Measurements from ENCODE around the gene TSPAN17.

The TSPAN17 gene

GRCh38 chr5:176654856-176655255 is 7.6 kb downstream of the TSPAN17 start:
- no peak for ATAC-seq
- TF ChIP-seq, protein P1, sequence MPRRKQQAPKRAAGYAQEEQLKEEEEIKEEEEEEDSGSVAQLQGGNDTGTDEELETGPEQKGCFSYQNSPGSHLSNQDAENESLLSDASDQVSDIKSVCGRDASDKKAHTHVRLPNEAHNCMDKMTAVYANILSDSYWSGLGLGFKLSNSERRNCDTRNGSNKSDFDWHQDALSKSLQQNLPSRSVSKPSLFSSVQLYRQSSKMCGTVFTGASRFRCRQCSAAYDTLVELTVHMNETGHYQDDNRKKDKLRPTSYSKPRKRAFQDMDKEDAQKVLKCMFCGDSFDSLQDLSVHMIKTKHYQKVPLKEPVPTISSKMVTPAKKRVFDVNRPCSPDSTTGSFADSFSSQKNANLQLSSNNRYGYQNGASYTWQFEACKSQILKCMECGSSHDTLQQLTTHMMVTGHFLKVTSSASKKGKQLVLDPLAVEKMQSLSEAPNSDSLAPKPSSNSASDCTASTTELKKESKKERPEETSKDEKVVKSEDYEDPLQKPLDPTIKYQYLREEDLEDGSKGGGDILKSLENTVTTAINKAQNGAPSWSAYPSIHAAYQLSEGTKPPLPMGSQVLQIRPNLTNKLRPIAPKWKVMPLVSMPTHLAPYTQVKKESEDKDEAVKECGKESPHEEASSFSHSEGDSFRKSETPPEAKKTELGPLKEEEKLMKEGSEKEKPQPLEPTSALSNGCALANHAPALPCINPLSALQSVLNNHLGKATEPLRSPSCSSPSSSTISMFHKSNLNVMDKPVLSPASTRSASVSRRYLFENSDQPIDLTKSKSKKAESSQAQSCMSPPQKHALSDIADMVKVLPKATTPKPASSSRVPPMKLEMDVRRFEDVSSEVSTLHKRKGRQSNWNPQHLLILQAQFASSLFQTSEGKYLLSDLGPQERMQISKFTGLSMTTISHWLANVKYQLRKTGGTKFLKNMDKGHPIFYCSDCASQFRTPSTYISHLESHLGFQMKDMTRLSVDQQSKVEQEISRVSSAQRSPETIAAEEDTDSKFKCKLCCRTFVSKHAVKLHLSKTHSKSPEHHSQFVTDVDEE (CRISPR knock-in tag; IDR thresholded peaks at IDR 0.05) = no peak
- TF ChIP-seq CSDC2 (CRISPR knock-in tag; IDR thresholded peaks at IDR 0.05) (no peak), GLIS3 (CRISPR knock-in tag; IDR thresholded peaks at IDR 0.05) (no peak), PPARA (CRISPR knock-in tag; IDR thresholded peaks at IDR 0.05; ENCODE audit: borderline replicate concordance) (no peak), ZC3H10 (CRISPR knock-in tag; IDR thresholded peaks at IDR 0.05) (no peak), ESRRG (CRISPR knock-in tag; IDR thresholded peaks at IDR 0.05) (no peak), SNAI2 (CRISPR knock-in tag; IDR thresholded peaks at IDR 0.05) (no peak), ISL1 (CRISPR knock-in tag; IDR thresholded peaks at IDR 0.05) (no peak), CREB5 (CRISPR knock-in tag; IDR thresholded peaks at IDR 0.05; ENCODE audit: low read depth) (no peak), ZNF70 (CRISPR knock-in tag; IDR thresholded peaks at IDR 0.05) (no peak), TOX (CRISPR knock-in tag; IDR thresholded peaks at IDR 0.05; ENCODE audit: borderline replicate concordance) (no peak), BACH2 (CRISPR knock-in tag; IDR thresholded peaks at IDR 0.05; ENCODE audit: borderline replicate concordance) (no peak), RARB (CRISPR knock-in tag; IDR thresholded peaks at IDR 0.05) (no peak), TCF4 (CRISPR knock-in tag; IDR thresholded peaks at IDR 0.05; ENCODE audit: borderline replicate concordance) (no peak), ZFP3 (CRISPR knock-in tag; IDR thresholded peaks at IDR 0.05) (no peak), ARNTL (CRISPR knock-in tag; IDR thresholded peaks at IDR 0.05; ENCODE audit: borderline replicate concordance, low read depth) (no peak), ZNF565 (CRISPR knock-in tag; conservative IDR thresholded peaks at IDR 0.05; ENCODE audit: low read depth) (no peak), ZFP30 (CRISPR knock-in tag; IDR thresholded peaks at IDR 0.05) (no peak)
- TF ChIP-seq, protein P2, sequence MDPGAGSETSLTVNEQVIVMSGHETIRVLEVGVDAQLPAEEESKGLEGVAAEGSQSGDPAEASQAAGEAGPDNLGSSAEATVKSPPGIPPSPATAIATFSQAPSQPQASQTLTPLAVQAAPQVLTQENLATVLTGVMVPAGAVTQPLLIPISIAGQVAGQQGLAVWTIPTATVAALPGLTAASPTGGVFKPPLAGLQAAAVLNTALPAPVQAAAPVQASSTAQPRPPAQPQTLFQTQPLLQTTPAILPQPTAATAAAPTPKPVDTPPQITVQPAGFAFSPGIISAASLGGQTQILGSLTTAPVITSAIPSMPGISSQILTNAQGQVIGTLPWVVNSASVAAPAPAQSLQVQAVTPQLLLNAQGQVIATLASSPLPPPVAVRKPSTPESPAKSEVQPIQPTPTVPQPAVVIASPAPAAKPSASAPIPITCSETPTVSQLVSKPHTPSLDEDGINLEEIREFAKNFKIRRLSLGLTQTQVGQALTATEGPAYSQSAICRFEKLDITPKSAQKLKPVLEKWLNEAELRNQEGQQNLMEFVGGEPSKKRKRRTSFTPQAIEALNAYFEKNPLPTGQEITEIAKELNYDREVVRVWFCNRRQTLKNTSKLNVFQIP (CRISPR knock-in tag; IDR thresholded peaks at IDR 0.05; ENCODE audit: borderline replicate concordance, low read depth) = no peak
- TF ChIP-seq, protein P3, sequence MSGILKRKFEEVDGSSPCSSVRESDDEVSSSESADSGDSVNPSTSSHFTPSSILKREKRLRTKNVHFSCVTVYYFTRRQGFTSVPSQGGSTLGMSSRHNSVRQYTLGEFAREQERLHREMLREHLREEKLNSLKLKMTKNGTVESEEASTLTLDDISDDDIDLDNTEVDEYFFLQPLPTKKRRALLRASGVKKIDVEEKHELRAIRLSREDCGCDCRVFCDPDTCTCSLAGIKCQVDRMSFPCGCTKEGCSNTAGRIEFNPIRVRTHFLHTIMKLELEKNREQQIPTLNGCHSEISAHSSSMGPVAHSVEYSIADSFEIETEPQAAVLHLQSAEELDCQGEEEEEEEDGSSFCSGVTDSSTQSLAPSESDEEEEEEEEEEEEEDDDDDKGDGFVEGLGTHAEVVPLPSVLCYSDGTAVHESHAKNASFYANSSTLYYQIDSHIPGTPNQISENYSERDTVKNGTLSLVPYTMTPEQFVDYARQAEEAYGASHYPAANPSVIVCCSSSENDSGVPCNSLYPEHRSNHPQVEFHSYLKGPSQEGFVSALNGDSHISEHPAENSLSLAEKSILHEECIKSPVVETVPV (CRISPR knock-in tag; IDR thresholded peaks at IDR 0.05) = no peak

GRCh38 chr5:176656467-176656990 is 9.2 kb downstream of the TSPAN17 start:
- TF ChIP-seq ISL1 (CRISPR knock-in tag; IDR thresholded peaks at IDR 0.05) (no peak), BACH2 (CRISPR knock-in tag; IDR thresholded peaks at IDR 0.05; ENCODE audit: borderline replicate concordance) (no peak), ZFP3 (CRISPR knock-in tag; IDR thresholded peaks at IDR 0.05) (no peak), PPARA (CRISPR knock-in tag; IDR thresholded peaks at IDR 0.05; ENCODE audit: borderline replicate concordance) (no peak), GLIS3 (CRISPR knock-in tag; IDR thresholded peaks at IDR 0.05) (no peak)
- ATAC-seq = no peak

DNA sequence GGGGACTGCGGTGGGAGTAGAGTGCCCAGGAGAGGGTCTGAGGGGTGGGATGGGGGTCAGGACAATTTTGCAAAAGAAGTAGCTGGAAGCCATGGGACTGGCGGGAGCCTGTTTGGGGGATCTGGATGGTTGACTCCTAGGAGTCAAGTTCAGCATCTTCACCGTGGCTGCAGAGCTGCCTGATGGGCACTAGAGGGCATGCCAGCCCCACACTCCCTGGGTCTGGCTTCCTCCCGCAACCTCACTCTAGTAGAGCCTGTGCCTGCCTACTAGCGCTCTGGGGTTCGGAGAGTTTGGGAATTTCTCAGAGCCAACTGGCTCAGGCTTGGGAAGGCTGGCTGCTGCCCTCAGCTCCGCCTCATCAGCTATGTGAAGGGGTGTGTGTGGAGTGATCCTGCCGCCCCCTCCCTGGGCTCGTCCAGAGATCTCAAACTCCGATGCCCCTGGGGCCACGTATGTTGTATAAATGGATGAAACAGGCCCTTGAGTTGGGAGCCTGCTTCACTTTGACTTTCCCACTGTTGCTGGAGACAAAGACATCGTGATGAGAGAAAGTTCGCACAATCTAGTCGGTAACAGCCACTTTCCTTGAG is 10.8 kb downstream of the TSPAN17 start:
- peak; percentile 84 for ATAC-seq
- TF ChIP-seq, protein P2 (CRISPR knock-in tag; IDR thresholded peaks at IDR 0.05; ENCODE audit: borderline replicate concordance, low read depth) = no peak
- TF ChIP-seq SNAI2 (CRISPR knock-in tag; IDR thresholded peaks at IDR 0.05) (no peak), OSR1 (CRISPR knock-in tag; IDR thresholded peaks at IDR 0.05) (no peak)

All from SK-N-SH treated with all-trans-retinoic acid at 6 μM for 48 hours (cell line).